Measurements from ENCODE around the gene KISS1.

Gene KISS1

GRCh38 chr1:204152310-204153044, 43.8 kb downstream of the KISS1 start:
- no peak for DNase-seq (ENCODE audit: low read depth)
- no peak overlapping the region for H3K4me3 ChIP-seq (ENCODE audit: low read depth, low read length)

GRCh38 chr1:204151552-204152309, 44.6 kb downstream of the KISS1 start, which contains the start of gene ETNK2:
ETNK2 (minus strand) TSS chr1:204152044; CDS start chr1:204151852, 192 bp downstream.
- no peak for TF ChIP-seq CTCF (IDR thresholded peaks at IDR 0.05; ENCODE audit: low read depth, low read length, missing control alignments)
- no peak for DNase-seq (ENCODE audit: low read depth)
- no peak within 1 kb of the TSS; the same call in 1 of the 2 replicates for H3K4me3 ChIP-seq (ENCODE audit: low read depth, low read length)

More at GRCh38 chr1:204152310-204153044, 43.8 kb downstream of the KISS1 start:
- TF ChIP-seq CTCF (IDR thresholded peaks at IDR 0.05; ENCODE audit: low read depth, low read length, missing control alignments) = no peak

DNA sequence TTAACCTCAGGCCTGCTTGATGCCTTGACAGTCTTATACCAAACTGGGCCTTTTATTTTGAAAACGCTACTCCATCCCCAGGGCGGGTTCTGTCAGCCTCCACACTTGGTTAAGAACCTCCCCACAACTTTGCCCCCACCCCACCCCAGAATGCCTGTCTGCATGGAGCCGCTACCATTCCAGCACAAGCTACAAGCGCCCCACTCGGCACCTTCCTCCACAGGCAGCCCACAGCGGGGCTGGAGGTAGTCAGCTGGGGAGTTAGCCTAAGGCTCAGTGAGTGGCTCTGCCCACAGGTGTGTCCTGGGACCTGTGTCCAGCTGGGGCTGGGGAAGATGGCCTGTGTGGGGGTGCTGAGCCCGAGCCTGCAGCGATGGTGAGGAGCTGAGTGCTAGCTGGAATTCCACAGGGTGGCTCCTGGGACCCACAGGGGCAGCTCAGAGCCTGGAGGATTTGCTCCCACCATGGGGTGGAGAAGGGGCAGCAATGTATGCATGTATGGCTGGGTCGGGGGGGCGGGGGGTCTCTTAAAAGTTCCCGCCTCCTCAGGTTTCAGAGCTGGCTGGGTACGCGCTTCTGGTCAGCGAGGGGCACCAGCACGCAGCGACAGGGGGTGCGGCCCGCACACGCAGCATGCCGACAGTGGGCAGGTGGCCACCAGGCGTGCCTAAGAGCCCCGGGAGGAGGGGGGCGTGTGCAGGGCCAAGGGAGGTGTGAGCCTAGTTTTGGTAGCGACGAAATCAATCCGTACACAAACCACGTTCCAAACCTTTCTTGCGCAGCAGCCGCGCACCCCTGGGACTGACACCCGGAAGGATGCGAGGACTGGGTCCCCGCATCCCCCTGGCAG, 45.4 kb downstream of the KISS1 start:
- DNase-seq (ENCODE audit: low read depth) = no peak
- TF ChIP-seq CTCF (IDR thresholded peaks at IDR 0.05; ENCODE audit: low read depth, low read length, missing control alignments) = no peak
- H3K4me3 ChIP-seq (ENCODE audit: low read depth, low read length) = no peak overlapping the region; the same call in 1 of the 2 replicates

DNA sequence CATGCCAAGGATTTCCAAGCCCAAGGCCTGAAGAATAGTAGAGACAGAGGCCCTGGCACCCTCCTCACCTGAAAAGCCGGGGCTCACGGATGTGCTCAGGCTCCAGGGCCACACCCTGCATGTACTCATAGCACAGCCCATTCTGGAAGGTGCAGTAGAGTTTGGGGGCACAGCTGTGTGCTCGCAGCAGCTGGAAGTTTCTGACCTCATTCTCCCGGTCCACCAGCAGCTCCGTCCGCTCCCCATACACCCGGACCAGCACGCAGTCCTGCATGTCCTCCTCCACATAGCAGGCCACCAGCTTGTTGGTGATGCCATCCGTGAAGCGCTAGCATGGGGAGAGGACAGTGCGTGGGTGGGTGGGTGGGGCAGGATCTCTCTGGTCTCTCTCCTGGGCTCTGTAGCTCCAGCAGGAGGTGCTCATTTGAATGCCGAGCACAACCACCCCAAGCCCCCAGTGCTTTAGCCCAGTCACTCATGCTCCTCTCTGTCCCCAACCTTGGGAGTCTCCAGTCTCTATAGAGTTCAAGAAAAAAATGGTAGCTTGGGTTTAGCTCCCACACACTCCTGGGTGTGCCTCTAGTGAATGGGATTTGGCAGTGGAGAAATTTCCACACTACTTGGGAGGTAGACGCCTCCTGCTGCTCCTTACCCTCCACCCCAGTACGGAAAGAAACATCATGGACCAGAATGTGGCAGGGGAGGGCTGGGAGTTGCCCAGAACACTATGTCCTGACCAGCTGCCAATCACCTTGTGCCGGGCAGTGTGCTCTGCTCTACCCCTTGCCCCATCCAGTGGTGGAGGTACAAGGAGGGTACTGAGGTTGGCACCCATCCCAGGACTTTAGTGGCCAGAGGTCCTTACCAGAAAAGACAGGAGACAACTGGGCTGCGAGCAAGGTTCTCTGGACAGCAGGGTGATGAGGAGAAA, 46.4 kb downstream of the KISS1 start:
- no peak for TF ChIP-seq CTCF (IDR thresholded peaks at IDR 0.05; ENCODE audit: low read depth, low read length, missing control alignments)
- H3K4me3 ChIP-seq (ENCODE audit: low read depth, low read length) = no peak overlapping the region
- DNase-seq (ENCODE audit: low read depth) = no peak

DNA sequence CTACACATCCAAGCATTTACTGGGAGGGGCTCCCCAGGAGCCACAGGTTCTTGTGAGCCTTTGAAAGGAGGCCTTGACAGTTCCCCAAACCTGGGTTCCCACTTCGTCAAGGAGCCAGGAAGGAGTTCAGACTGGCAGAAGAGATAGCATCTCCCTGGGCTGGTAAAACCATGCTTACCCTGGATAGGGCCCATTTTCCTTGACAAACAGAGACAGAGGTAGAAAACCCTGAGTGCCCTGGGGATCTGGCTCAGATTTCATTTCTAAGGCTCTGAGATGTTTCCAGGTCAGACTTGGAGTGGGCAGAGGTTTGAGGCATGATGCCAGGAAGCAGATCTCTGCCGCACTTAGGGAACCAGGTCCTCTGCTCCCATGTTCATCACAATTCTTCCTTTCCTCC, 47.2 kb downstream of the KISS1 start:
- DNase-seq (ENCODE audit: low read depth) = no peak
- H3K4me3 ChIP-seq (ENCODE audit: low read depth, low read length) = no peak overlapping the region
- TF ChIP-seq CTCF (IDR thresholded peaks at IDR 0.05; ENCODE audit: low read depth, low read length, missing control alignments) = no peak
